Muscle layer of colon (tissue), 2 donors: ENCODE data around the gene FRZB.

ENCODE experiments used
- H3K27ac ChIP-seq: one replicate; pipeline ENCODE4 v1.7.0; 2013; ENCODE audit warnings: low read depth, mild to moderate bottlenecking, low read length, moderate library complexity
- H3K27me3 ChIP-seq, 2 donors: one replicate each; pipeline ENCODE4 v1.7.0; 2013; ENCODE audit warnings: low read length in 2 of 2, mild to moderate bottlenecking in 2 of 2; ENCODE audit not compliant: insufficient read depth in 2 of 2, control insufficient read depth in 1 of 2
- H3K36me3 ChIP-seq: one replicate; pipeline ENCODE4 v1.7.0; 2013; ENCODE audit warnings: mild to moderate bottlenecking, low read length; ENCODE audit not compliant: insufficient read depth
- H3K4me1 ChIP-seq: one replicate; pipeline ENCODE4 v1.7.0; 2013; ENCODE audit warnings: mild to moderate bottlenecking, low read length; ENCODE audit not compliant: insufficient read depth
- H3K4me3 ChIP-seq, 2 donors: one replicate each; pipeline ENCODE4 v1.7.0; 2013; ENCODE audit warnings: low read length in 2 of 2, low read depth in 1 of 2, mild to moderate bottlenecking in 1 of 2, moderate library complexity in 1 of 2
- H3K9ac ChIP-seq: one replicate; pipeline ENCODE4 v1.7.0; 2013; ENCODE audit warnings: low read length
- H3K9me3 ChIP-seq: one replicate; pipeline ENCODE4 v1.7.0; 2013; ENCODE audit warnings: mild to moderate bottlenecking, low read length
- donor health status: abdominal sarcoma.
- donor health status: Adenocarcinoma of cecum.

FRZB gene

GRCh38 chr2:182784058-182784706, 82.3 kb downstream of the FRZB start:
- no peaks in the 10 kb centered on the region for H3K36me3 ChIP-seq
- no peaks in the 10 kb centered on the region for H3K4me1 ChIP-seq
- no peak overlapping the region for H3K9ac ChIP-seq
- H3K27me3 ChIP-seq: no peaks in the 10 kb centered on the region
- no peaks in the 10 kb centered on the region for H3K9me3 ChIP-seq
- H3K27ac ChIP-seq: no peak overlapping the region
- H3K4me3 ChIP-seq: no peak overlapping the region
